Measurements from ENCODE around the gene DIAPH2.

The DIAPH2 gene

GRCh38 chrX:97517763-97518162 is 833.1 kb downstream of the DIAPH2 start:
- no peak for DNase-seq

GRCh38 chrX:97522307-97522706 is 837.7 kb downstream of the DIAPH2 start:
- no peak for DNase-seq

GRCh38 chrX:97524340-97524739 is 839.7 kb downstream of the DIAPH2 start:
- no peak for DNase-seq

GRCh38 chrX:97524997-97525396 is 840.4 kb downstream of the DIAPH2 start:
- no peak for DNase-seq

- DNase-seq: no peak
These were observed 841.3 kb downstream of the DIAPH2 start for GRCh38 chrX:97525981-97526380.

GRCh38 chrX:97527725-97528124 is 843.1 kb downstream of the DIAPH2 start:
- DNase-seq: no peak

- DNase-seq: no peak
These were observed 845.0 kb downstream of the DIAPH2 start for GRCh38 chrX:97529536-97530200.

- DNase-seq: no peak
These were observed 847.2 kb downstream of the DIAPH2 start for GRCh38 chrX:97531825-97532224.

- DNase-seq: no peak
These were observed 854.1 kb downstream of the DIAPH2 start for GRCh38 chrX:97538745-97539144.

GRCh38 chrX:97539970-97540519 is 855.4 kb downstream of the DIAPH2 start:
- no peak for DNase-seq

GRCh38 chrX:97547877-97548578 is 863.4 kb downstream of the DIAPH2 start:
- no peak for DNase-seq

GRCh38 chrX:97551821-97552220 is 867.2 kb downstream of the DIAPH2 start:
- no peak for DNase-seq

- DNase-seq: no peak
These were observed 869.2 kb downstream of the DIAPH2 start for GRCh38 chrX:97553833-97554232.

GRCh38 chrX:97556359-97556758 is 871.7 kb downstream of the DIAPH2 start:
- no peak for DNase-seq

- DNase-seq: peak; percentile 0
These were observed 879.0 kb downstream of the DIAPH2 start for GRCh38 chrX:97563531-97564133.

- DNase-seq: no peak
These were observed 879.9 kb downstream of the DIAPH2 start for GRCh38 chrX:97564496-97564895.

GRCh38 chrX:97587171-97587570 is 902.5 kb downstream of the DIAPH2 start:
- no peak for DNase-seq

GRCh38 chrX:97594646-97595224 is 910.1 kb downstream of the DIAPH2 start:
- no peak for DNase-seq

- no peak for DNase-seq
These were observed 913.3 kb downstream of the DIAPH2 start for GRCh38 chrX:97597954-97598353.

- DNase-seq: no peak
These were observed 918.0 kb downstream of the DIAPH2 start for GRCh38 chrX:97602465-97603258.

- DNase-seq: no peak
These were observed 920.6 kb downstream of the DIAPH2 start for GRCh38 chrX:97605271-97605670.

- no peak for DNase-seq
These were observed 924.7 kb downstream of the DIAPH2 start for GRCh38 chrX:97609357-97609756.

GRCh38 chrX:97609938-97610337 is 925.3 kb downstream of the DIAPH2 start:
- no peak for DNase-seq
